K562 (cell line): ENCODE results near the gene SPATA16. TPM values are rescaled to one million over a fixed set of nuclear protein-coding genes. Genes with fewer than 3 reads are reported as not detected.
A peak's percentile ranks its signal among the peaks of the same experiment; 100 is the strongest.

Experiments
- ATAC-seq: fragments of 200-7000 bp; cut with Tn5 transposase; 3 replicates; pipeline ENCODE4 v1.9.1; 2020; ENCODE audit warnings: moderate library complexity
- BruUV-seq: library from RNA; stranded (reverse); fragments of 400-500 nt; replicated peaks from 2 replicates; lab custom pipeline; 2021; lab: Mats Ljungman, UMichigan
- CTCF ChIA-PET: fragments of 300-600 bp; formaldehyde crosslinking; extraction: SDS; loops from one replicate; lab custom pipeline; 2021; ENCODE audit warnings: low intra/inter-chr PET ratio; lab: Yijun Ruan, JAX
- POLR2A ChIA-PET: fragments of 300-600, 350-650 bp; sonication (Branson Sonifier 250); formaldehyde crosslinking; extraction: SDS; loops from one replicate; lab custom pipeline; 2021; ENCODE audit warnings: antibody characterized with exemption, inconsistent platforms; lab: Yijun Ruan, JAX
- DNase-seq, 4 experiments: peaks; one replicate each; pipeline versions ENCODE4 v3.0.0 to v3.0.0-alpha.2; 2011 to 2018; ENCODE audit warnings: low spot score in 3 of 4, mixed read lengths in 3 of 4; ENCODE audit errors: extremely low read depth in 1 of 4
- FAIRE-seq: peaks from 2 replicates; lab custom pipeline; 2011; peaks lifted over from hg19 to GRCh38; lab: Jason Lieb, UNC
- H2AFZ ChIP-seq: 2 replicates; pipeline ENCODE4 v1.6.0; 2011; ENCODE audit warnings: low read depth, low read length, control low read depth, inconsistent platforms
- H3K27ac ChIP-seq: fragments of 200-600 bp; 3 replicates; pipeline ENCODE4 v1.8.0; 2011; ENCODE audit warnings: low read depth, mild to moderate bottlenecking, control low read depth, inconsistent platforms, low read length, moderate library complexity, mixed read lengths; ENCODE audit errors: extremely low read depth
- H3K27me3 ChIP-seq, 2 experiments: fragments of 300-600 bp in 1 of 2; 2 replicates in 1 of 2; 3 replicates in 1 of 2; pipeline versions ENCODE4 v1.6.0 to v1.8.0; 2011; ENCODE audit warnings: inconsistent platforms in 2 of 2, low read length in 2 of 2, mild to moderate bottlenecking in 1 of 2, mixed read lengths in 1 of 2, moderate library complexity in 1 of 2; ENCODE audit not compliant: control insufficient read depth in 2 of 2, insufficient read depth in 2 of 2
- H3K36me3 ChIP-seq: fragments of 300-600 bp; 3 replicates; pipeline ENCODE4 v1.8.0; 2011; ENCODE audit warnings: mild to moderate bottlenecking, low read length, inconsistent platforms; ENCODE audit not compliant: control insufficient read depth, insufficient read depth
- H3K4me1 ChIP-seq, 2 experiments: fragments of 200-600 bp in 1 of 2; replicated peaks in 1 of 2; 2 replicates in 1 of 2; 3 replicates in 1 of 2; pipeline versions ENCODE4 v1.5.1 to v1.8.0; 2011; ENCODE audit warnings: inconsistent platforms in 2 of 2, low read length in 2 of 2, mild to moderate bottlenecking in 1 of 2, mixed read lengths in 1 of 2, moderate library complexity in 1 of 2; ENCODE audit not compliant: control insufficient read depth in 2 of 2, insufficient read depth in 2 of 2
- H3K4me2 ChIP-seq: 2 replicates; pipeline ENCODE4 v1.6.1; 2011; ENCODE audit warnings: low read length, control low read depth, inconsistent platforms, mixed read lengths; ENCODE audit not compliant: insufficient read depth
- H3K4me3 ChIP-seq: fragments of 200-600 bp; sonication (generic), shearing (Covaris generic); 2 replicates; pipeline ENCODE4 v1.5.1; 2016; ENCODE audit warnings: control low read depth, inconsistent platforms
- H3K79me2 ChIP-seq: fragments of 200-600 bp; 3 replicates; pipeline ENCODE4 v1.8.0; 2011; ENCODE audit warnings: low read length, inconsistent platforms; ENCODE audit not compliant: control insufficient read depth, insufficient read depth
- H3K9ac ChIP-seq, 2 experiments: 2 replicates each; pipeline versions ENCODE4 v1.6.0 to v1.6.1; 2011; ENCODE audit warnings: low read depth in 2 of 2, low read length in 2 of 2, control low read depth in 1 of 2, inconsistent platforms in 1 of 2, mild to moderate bottlenecking in 1 of 2, mixed read lengths in 1 of 2; ENCODE audit not compliant: insufficient read depth in 1 of 2
- H3K9me1 ChIP-seq: one replicate; pipeline ENCODE4 v1.6.0; 2011; ENCODE audit warnings: inconsistent platforms, mild to moderate bottlenecking, low read length, moderate library complexity; ENCODE audit not compliant: control insufficient read depth, insufficient read depth
- H3K9me3 ChIP-seq: replicated peaks from 2 replicates; pipeline ENCODE4 v1.5.1; 2011; ENCODE audit warnings: low read depth, low read length, inconsistent platforms; ENCODE audit not compliant: control insufficient read depth, insufficient read depth
- H4K20me1 ChIP-seq: replicated peaks from 2 replicates; pipeline ENCODE4 v1.6.1; 2011; ENCODE audit warnings: low read length, inconsistent platforms, mixed read lengths; ENCODE audit not compliant: control insufficient read depth, insufficient read depth
- ARID1B ChIP-seq: fragments of 450-650 bp; IDR thresholded peaks from 2 replicates; pipeline ENCODE4 v1.6.1; 2016; ENCODE audit warnings: antibody characterized with exemption, mild to moderate bottlenecking, inconsistent platforms
- BRCA1 ChIP-seq, 2 experiments: fragments of 450-650 bp in 1 of 2; sonication (generic) in 1 of 2; formaldehyde crosslinking in 1 of 2; IDR thresholded peaks; 2 replicates each; pipeline versions ENCODE4 v1.5.0 to v1.6.1; 2017 to 2020; ENCODE audit warnings: mild to moderate bottlenecking in 1 of 2, missing genetic modification reagents in 1 of 2
- CBFB ChIP-seq: sonication (generic); formaldehyde crosslinking; IDR thresholded peaks from 2 replicates; pipeline ENCODE4 v1.4.0; 2020; ENCODE audit warnings: mild to moderate bottlenecking, missing genetic modification reagents
- GABPA ChIP-seq: fragments of 200-800 bp; sonication (Bioruptor generic); conservative IDR thresholded peaks from 2 replicates; pipeline ENCODE4 v1.6.1; 2016; ENCODE audit warnings: low read depth, missing genetic modification characterization, missing compliant biosample characterization
- GABPB1 ChIP-seq: sonication (generic); formaldehyde crosslinking; IDR thresholded peaks from 2 replicates; pipeline ENCODE4 v1.8.0; 2022; ENCODE audit warnings: mild to moderate bottlenecking, missing genetic modification reagents
- SMARCE1 ChIP-seq: fragments of 450-650 bp; IDR thresholded peaks from 2 replicates; pipeline ENCODE4 v1.7.1; 2016; ENCODE audit warnings: mild to moderate bottlenecking
- SPI1 ChIP-seq: IDR thresholded peaks from 2 replicates; pipeline ENCODE4 v1.6.1; 2011; ENCODE audit warnings: low read depth, low read length, control low read depth, borderline replicate concordance
- ZNF507 ChIP-seq: conservative IDR thresholded peaks from 2 replicates; pipeline ENCODE4 v1.6.1; 2017; ENCODE audit warnings: missing genetic modification characterization, missing compliant biosample characterization
- ZNF699 ChIP-seq: fragments of 250-450 bp; sonication (Bioruptor Pico); IDR thresholded peaks from 2 replicates; pipeline ENCODE4 v1.8.0; 2021; ENCODE audit warnings: mild to moderate bottlenecking, moderate library complexity; ENCODE audit not compliant: insufficient replicate concordance
- WGBS: fragments of 100-300 bp; shearing (Covaris generic); methylation state at CpG from one replicate; pipeline ENCODE4 v1.1.6; 2016; ENCODE audit warnings: low coverage, mixed read lengths; ENCODE audit not compliant: insufficient coverage; ENCODE audit errors: missing lambda C conversion rate; 5-methylcytosine and 5-hydroxymethylcytosine counted together
- in situ Hi-C: fragments of 300-500 bp; cut with MboI; formaldehyde crosslinking; loops from 4 replicates; pipeline ENCODE4 v1.15.0; 2018; ENCODE audit warnings: inconsistent platforms, mixed read lengths
- intact Hi-C: fragments of 100-400 bp; cut with micrococcal nuclease; formaldehyde crosslinking; loops from 2 replicates; pipeline ENCODE4 v1.14.2; 2022
- polyA plus RNA-seq, 8 experiments: library from polyadenylated mRNA; depleted of rRNA in 4 of 8; stranded (reverse) in 5 of 8; unstranded in 3 of 8; fragments of >200 nt; fragmentation: Nextera tagmentation in 2 of 8; fragmentation: Illumina TruSeq in 1 of 8; extraction: Ambion mirVana in 2 of 8; extraction: Trizol in 1 of 8; gene quantifications; 2 replicates each; pipeline versions ENCODE4 v1.2.1 to v1.2.3, GENCODE V29; 2011 to 2014; ENCODE audit warnings: inconsistent platforms in 1 of 8, missing spikeins in 1 of 8
- total RNA-seq, 7 experiments: library from RNA; depleted of rRNA in 6 of 7; stranded (reverse); fragments of >200 nt in 6 of 7; fragmentation: Illumina TruSeq in 2 of 7; extraction: Trizol in 2 of 7; gene quantifications; 2 replicates each; pipeline versions ENCODE4 v1.2.1 to v1.2.3, GENCODE V29; 2011 to 2021; ENCODE audit warnings: low replicate concordance in 1 of 7
- TF ChIP-seq, protein P1 (sequence below): IDR thresholded peaks from 2 replicates; pipeline ENCODE4 v1.6.1; 2016; ENCODE audit warnings: missing genetic modification characterization, missing compliant biosample characterization
- TF ChIP-seq, protein P2 (sequence below): fragments of 450-650 bp; formaldehyde crosslinking; IDR thresholded peaks from 2 replicates; pipeline ENCODE4 v1.4.0; 2022; ENCODE audit warnings: mild to moderate bottlenecking, moderate library complexity
- TF ChIP-seq, protein P3 (sequence below): fragments of 450-650 bp; IDR thresholded peaks from 2 replicates; pipeline ENCODE4 v1.6.1; 2017; ENCODE audit warnings: antibody characterized with exemption, mild to moderate bottlenecking

The SPATA16 gene
- total and polyA plus RNA-seq, 9 of the 15 experiments (the other 6 are each of a cell fraction or from before 2014, with no cell fraction given): not detected

DNA sequence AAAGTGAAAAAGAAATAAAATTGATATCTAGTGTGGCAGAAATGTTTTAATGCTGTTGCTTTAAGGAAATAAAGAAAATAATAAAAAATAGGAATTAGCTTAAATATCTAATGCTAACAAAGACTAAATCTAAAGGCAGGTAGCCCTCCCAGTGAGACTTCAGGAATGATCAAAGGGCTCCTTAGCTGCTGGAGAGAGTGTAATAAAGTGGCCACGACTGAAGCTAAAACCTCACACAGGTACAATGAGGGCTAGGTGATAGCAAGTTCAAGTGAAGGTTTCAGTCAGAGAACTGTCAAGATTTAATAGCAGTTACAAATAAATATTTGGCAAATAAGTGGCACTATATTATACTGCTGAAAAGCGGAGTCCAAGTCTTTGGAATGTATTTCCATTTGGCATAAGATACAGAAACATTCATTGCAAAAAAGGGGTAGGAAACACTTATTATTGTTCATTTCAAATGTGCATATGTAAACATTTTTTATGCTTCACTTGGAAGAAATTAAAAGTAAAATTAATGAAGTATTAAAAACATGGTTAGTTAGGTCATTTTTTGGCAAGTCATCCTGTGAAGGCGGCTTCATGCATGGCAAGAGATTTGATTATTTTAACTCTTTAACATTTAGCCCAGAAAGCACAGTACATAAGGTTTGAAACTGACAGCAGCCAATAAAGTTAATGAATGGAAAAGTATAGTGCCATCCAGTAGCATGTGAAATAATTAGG lies 222.3 kb downstream of the SPATA16 start (continued):
- TF ChIP-seq, protein P1, sequence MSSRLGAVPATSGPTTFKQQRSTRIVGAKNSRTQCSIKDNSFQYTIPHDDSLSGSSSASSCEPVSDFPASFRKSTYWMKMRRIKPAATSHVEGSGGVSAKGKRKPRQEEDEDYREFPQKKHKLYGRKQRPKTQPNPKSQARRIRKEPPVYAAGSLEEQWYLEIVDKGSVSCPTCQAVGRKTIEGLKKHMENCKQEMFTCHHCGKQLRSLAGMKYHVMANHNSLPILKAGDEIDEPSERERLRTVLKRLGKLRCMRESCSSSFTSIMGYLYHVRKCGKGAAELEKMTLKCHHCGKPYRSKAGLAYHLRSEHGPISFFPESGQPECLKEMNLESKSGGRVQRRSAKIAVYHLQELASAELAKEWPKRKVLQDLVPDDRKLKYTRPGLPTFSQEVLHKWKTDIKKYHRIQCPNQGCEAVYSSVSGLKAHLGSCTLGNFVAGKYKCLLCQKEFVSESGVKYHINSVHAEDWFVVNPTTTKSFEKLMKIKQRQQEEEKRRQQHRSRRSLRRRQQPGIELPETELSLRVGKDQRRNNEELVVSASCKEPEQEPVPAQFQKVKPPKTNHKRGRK (tag): 0 out of 2 replicates have a peak, but pooled peaks have one; percentile 27

DNA sequence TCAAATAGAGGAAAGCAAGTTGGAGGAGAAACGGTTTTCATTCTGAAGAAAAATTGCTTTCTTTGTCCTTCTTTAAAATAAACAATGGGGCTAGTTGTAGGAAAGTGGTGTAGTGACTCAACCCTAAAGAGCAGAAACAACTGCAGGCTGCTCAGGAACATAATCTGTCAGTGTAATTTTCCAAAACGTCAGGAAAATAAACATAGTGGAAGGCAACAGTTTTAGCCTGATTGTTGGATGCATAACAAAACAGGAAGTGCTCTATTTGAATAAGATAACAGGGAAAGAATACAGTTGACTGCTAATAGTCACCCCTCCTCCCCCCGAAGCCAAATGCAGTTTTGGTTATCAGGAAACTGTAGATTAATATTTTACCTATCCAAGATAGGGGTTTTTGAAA lies 222.9 kb downstream of the SPATA16 start:
- ATAC-seq (peak; percentile 42), DNase-seq (peak in 1 of 4 experiments; percentile 13), FAIRE-seq (peak; percentile 23)
- Histone ChIP-seq H3K4me3 (no peak overlapping the region), H3K79me2 (no peaks in the 10 kb centered on the region), H4K20me1 (no peaks in the 10 kb centered on the region), H2AFZ (peak overlapping the region; percentile 82), H3K4me1 (peaks cover 0 to 19% of the 10 kb centered on the region in 2 experiments; a peak in 3 of 5 replicates), H3K36me3 (no peaks in the 10 kb centered on the region), H3K4me2 (peak overlapping the region; percentile 13; the same call in 1 of the 2 replicates), H3K27me3 (no peaks in the 10 kb centered on the region), H3K9me3 (no peaks in the 10 kb centered on the region), H3K27ac (peak overlapping the region; percentile 54; the same call in 1 of the 3 replicates), H3K9ac (no peak overlapping the region), H3K9me1 (no peaks in the 10 kb centered on the region)
- intact Hi-C loops (loop anchor here (10.0 kb wide), 1 partner anchor 243 kb away; no protein-coding TSS in a partner anchor), in situ Hi-C loops (no loop called here)
- 9% methylated on average over 3 of the region's 3 CpGs for WGBS
- BruUV-seq: no TSS peak
- CTCF ChIA-PET: no interaction called here
- POLR2A ChIA-PET: no interaction called here
- TF ChIP-seq CBFB (CRISPR knock-in tag) (no peak), SMARCE1 (peak; percentile 65; the same call in 1 of the 2 replicates), ARID1B (peak; percentile 30; the same call in 1 of the 2 replicates), ZNF699 (no peak), SPI1 (peak; percentile 94), ZNF507 (tag) (no peak), GABPA (0 out of 2 replicates have a peak, but pooled peaks have one; percentile 29), GABPB1 (CRISPR knock-in tag) (no peak), BRCA1 (IDR thresholded peaks at IDR 0.05) (no peak), BRCA1 (CRISPR knock-in tag; IDR thresholded peaks at IDR 0.05) (no peak)
- TF ChIP-seq, protein P2, sequence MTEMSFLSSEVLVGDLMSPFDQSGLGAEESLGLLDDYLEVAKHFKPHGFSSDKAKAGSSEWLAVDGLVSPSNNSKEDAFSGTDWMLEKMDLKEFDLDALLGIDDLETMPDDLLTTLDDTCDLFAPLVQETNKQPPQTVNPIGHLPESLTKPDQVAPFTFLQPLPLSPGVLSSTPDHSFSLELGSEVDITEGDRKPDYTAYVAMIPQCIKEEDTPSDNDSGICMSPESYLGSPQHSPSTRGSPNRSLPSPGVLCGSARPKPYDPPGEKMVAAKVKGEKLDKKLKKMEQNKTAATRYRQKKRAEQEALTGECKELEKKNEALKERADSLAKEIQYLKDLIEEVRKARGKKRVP (CRISPR knock-in tag): no peak
- TF ChIP-seq, protein P3, sequence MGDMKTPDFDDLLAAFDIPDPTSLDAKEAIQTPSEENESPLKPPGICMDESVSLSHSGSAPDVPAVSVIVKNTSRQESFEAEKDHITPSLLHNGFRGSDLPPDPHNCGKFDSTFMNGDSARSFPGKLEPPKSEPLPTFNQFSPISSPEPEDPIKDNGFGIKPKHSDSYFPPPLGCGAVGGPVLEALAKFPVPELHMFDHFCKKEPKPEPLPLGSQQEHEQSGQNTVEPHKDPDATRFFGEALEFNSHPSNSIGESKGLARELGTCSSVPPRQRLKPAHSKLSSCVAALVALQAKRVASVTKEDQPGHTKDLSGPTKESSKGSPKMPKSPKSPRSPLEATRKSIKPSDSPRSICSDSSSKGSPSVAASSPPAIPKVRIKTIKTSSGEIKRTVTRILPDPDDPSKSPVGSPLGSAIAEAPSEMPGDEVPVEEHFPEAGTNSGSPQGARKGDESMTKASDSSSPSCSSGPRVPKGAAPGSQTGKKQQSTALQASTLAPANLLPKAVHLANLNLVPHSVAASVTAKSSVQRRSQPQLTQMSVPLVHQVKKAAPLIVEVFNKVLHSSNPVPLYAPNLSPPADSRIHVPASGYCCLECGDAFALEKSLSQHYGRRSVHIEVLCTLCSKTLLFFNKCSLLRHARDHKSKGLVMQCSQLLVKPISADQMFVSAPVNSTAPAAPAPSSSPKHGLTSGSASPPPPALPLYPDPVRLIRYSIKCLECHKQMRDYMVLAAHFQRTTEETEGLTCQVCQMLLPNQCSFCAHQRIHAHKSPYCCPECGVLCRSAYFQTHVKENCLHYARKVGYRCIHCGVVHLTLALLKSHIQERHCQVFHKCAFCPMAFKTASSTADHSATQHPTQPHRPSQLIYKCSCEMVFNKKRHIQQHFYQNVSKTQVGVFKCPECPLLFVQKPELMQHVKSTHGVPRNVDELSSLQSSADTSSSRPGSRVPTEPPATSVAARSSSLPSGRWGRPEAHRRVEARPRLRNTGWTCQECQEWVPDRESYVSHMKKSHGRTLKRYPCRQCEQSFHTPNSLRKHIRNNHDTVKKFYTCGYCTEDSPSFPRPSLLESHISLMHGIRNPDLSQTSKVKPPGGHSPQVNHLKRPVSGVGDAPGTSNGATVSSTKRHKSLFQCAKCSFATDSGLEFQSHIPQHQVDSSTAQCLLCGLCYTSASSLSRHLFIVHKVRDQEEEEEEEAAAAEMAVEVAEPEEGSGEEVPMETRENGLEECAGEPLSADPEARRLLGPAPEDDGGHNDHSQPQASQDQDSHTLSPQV: no peak
